ENCODE data around the gene LUZP2. TPM values are rescaled to one million over a fixed set of nuclear protein-coding genes. Genes with fewer than 3 reads are reported as not detected.

LUZP2 gene
- total and polyA plus RNA-seq, 2 donors (not counting 1 experiment from before 2014, with no cell fraction given), result not detected

GRCh38 chr11:24819863-24820434 is 323.1 kb downstream of the LUZP2 start:
- TF ChIP-seq EZH2 (IDR thresholded peaks at IDR 0.05; ENCODE audit: borderline replicate concordance, insufficient read depth, low read depth, low read length, poor library complexity, severe bottlenecking), result no peak
- no peak for TF ChIP-seq CTCF (IDR thresholded peaks at IDR 0.05)
- H3K4me1 ChIP-seq (ENCODE audit: control insufficient read depth in 2 of 2, insufficient read depth in 2 of 2, low read length in 2 of 2), result no peaks in the 10 kb centered on the region
- H2AFZ ChIP-seq (ENCODE audit: insufficient read depth, low read depth, low read length, poor library complexity, severe bottlenecking), result no peak overlapping the region
- ATAC-seq (ENCODE audit: low read depth), result no peak
- intact Hi-C loops (cut with micrococcal nuclease), result no loop called here
- Mint-ChIP-seq H3K4me1 (no peaks in the 10 kb centered on the region), H3K27ac (no peak overlapping the region), H3K9me3 (ENCODE audit: insufficient read depth) (no peaks in the 10 kb centered on the region), H3K4me3 (no peak overlapping the region), H3K27me3 (no peaks in the 10 kb centered on the region)
- WGBS (ENCODE audit: insufficient coverage), result 67% methylated on average over 3 of the region's 4 CpGs
- DNase-seq, result no peak
- no peaks in the 10 kb centered on the region for H3K27me3 ChIP-seq (replicated peaks in 1 of 4; ENCODE audit: control extremely low read depth in 1 of 4, control insufficient read depth in 3 of 4, insufficient read depth in 4 of 4, low read length in 3 of 4)
- ChIA-PET CTCF (no interaction called here), POLR2A (no interaction called here)
- no peak overlapping the region for H3K9ac ChIP-seq (ENCODE audit: low read length)
- H3K9me3 ChIP-seq (ENCODE audit: control extremely low read depth in 1 of 3, control insufficient read depth in 2 of 3, insufficient read depth in 1 of 3, low read length in 2 of 3), result no peaks in the 10 kb centered on the region
- H3K36me3 ChIP-seq (replicated peaks in 1 of 2; ENCODE audit: control extremely low read depth in 1 of 2, control insufficient read depth in 1 of 2, extremely low read depth in 1 of 2, insufficient read depth in 2 of 2, low read length in 1 of 2), result no peaks in the 10 kb centered on the region
- H3K4me2 ChIP-seq (replicated peaks; ENCODE audit: low read depth, low read length, poor library complexity, severe bottlenecking), result no peak overlapping the region
- no peak overlapping the region for H3K27ac ChIP-seq (ENCODE audit: low read length in 2 of 2)
- H3K4me3 ChIP-seq (ENCODE audit: control extremely low read depth in 1 of 5, extremely low read depth in 1 of 5, insufficient read depth in 1 of 5, low read depth in 2 of 5, low read length in 4 of 5), result no peak overlapping the region
- H4K20me1 ChIP-seq (ENCODE audit: control insufficient read depth, insufficient read depth, low read length, poor library complexity, severe bottlenecking), result no peaks in the 10 kb centered on the region
- no peaks in the 10 kb centered on the region for H3K79me2 ChIP-seq (ENCODE audit: control insufficient read depth, insufficient read depth, low read length)

- Histone ChIP-seq H3K4me2 (replicated peaks; ENCODE audit: low read depth, low read length, poor library complexity, severe bottlenecking) (no peak overlapping the region), H3K9ac (ENCODE audit: low read length) (no peak overlapping the region), H3K36me3 (replicated peaks in 1 of 2; ENCODE audit: control extremely low read depth in 1 of 2, control insufficient read depth in 1 of 2, extremely low read depth in 1 of 2, insufficient read depth in 2 of 2, low read length in 1 of 2) (no peaks in the 10 kb centered on the region), H3K4me1 (ENCODE audit: control insufficient read depth in 2 of 2, insufficient read depth in 2 of 2, low read length in 2 of 2) (no peaks in the 10 kb centered on the region), H2AFZ (ENCODE audit: insufficient read depth, low read depth, low read length, poor library complexity, severe bottlenecking) (no peak overlapping the region), H3K9me3 (ENCODE audit: control extremely low read depth in 1 of 3, control insufficient read depth in 2 of 3, insufficient read depth in 1 of 3, low read length in 2 of 3) (no peaks in the 10 kb centered on the region), H4K20me1 (ENCODE audit: control insufficient read depth, insufficient read depth, low read length, poor library complexity, severe bottlenecking) (no peaks in the 10 kb centered on the region), H3K79me2 (ENCODE audit: control insufficient read depth, insufficient read depth, low read length) (no peaks in the 10 kb centered on the region), H3K4me3 (ENCODE audit: control extremely low read depth in 1 of 5, extremely low read depth in 1 of 5, insufficient read depth in 1 of 5, low read depth in 2 of 5, low read length in 4 of 5) (no peak overlapping the region), H3K27ac (ENCODE audit: low read length in 2 of 2) (no peak overlapping the region), H3K27me3 (replicated peaks in 1 of 4; ENCODE audit: control extremely low read depth in 1 of 4, control insufficient read depth in 3 of 4, insufficient read depth in 4 of 4, low read length in 3 of 4) (no peaks in the 10 kb centered on the region)
- Mint-ChIP-seq H3K9me3 (ENCODE audit: insufficient read depth) (no peaks in the 10 kb centered on the region), H3K4me3 (no peak overlapping the region), H3K27me3 (no peaks in the 10 kb centered on the region), H3K4me1 (no peaks in the 10 kb centered on the region), H3K27ac (no peak overlapping the region)
- intact Hi-C loops (cut with micrococcal nuclease), result no loop called here
- ChIA-PET POLR2A (no interaction called here), CTCF (no interaction called here)
- DNase-seq, result no peak
- TF ChIP-seq CTCF (IDR thresholded peaks at IDR 0.05), result no peak
- no peak for TF ChIP-seq EZH2 (IDR thresholded peaks at IDR 0.05; ENCODE audit: borderline replicate concordance, insufficient read depth, low read depth, low read length, poor library complexity, severe bottlenecking)
- 38% methylated on average over 1 of the region's 1 CpG for WGBS (ENCODE audit: insufficient coverage)
- no peak for ATAC-seq (ENCODE audit: low read depth)
Measured at GRCh38 chr11:24820541-24820940, 323.7 kb downstream of the LUZP2 start.
